K562 (cell line): ENCODE results near the gene TMEM106B. TPM values are rescaled to one million over a fixed set of nuclear protein-coding genes. Genes with fewer than 3 reads are reported as not detected.

Experiments used
- CAMTA2 ChIP-seq: fragments of 250-450 bp; sonication (Bioruptor Pico); conservative IDR thresholded peaks from 2 replicates; pipeline ENCODE4 v1.5.1; 2022
- GMEB1 ChIP-seq: fragments of 250-450 bp; sonication (Bioruptor Pico); IDR thresholded peaks from 2 replicates; pipeline ENCODE4 v1.4.0; 2020; ENCODE audit warnings: mild to moderate bottlenecking
- LARP7 ChIP-seq: fragments of 450-650 bp; IDR thresholded peaks from 2 replicates; pipeline ENCODE4 v1.6.1; 2016
- MAX ChIP-seq: sonication (generic); formaldehyde crosslinking; IDR thresholded peaks from 2 replicates; pipeline ENCODE4 v1.9.0; 2022; ENCODE audit warnings: mild to moderate bottlenecking, missing genetic modification reagents
- MTA3 ChIP-seq: fragments of 450-650 bp; formaldehyde crosslinking; IDR thresholded peaks from 2 replicates; pipeline ENCODE4 v1.6.1; 2017; ENCODE audit warnings: mild to moderate bottlenecking, borderline replicate concordance
- NCOA1 ChIP-seq: fragments of 450-650 bp; IDR thresholded peaks from 2 replicates; pipeline ENCODE4 v1.6.1; 2016; ENCODE audit warnings: low read depth
- NCOR1 ChIP-seq: fragments of 450-650 bp; IDR thresholded peaks from 2 replicates; pipeline ENCODE4 v1.6.1; 2016; ENCODE audit warnings: mild to moderate bottlenecking, moderate library complexity
- NFIC ChIP-seq: fragments of 450-650 bp; IDR thresholded peaks from 2 replicates; pipeline ENCODE4 v1.6.1; 2017; ENCODE audit warnings: mild to moderate bottlenecking, inconsistent platforms
- PRDM10 ChIP-seq: fragments of 450-650 bp; IDR thresholded peaks from 2 replicates; pipeline ENCODE4 v1.6.1; 2018; ENCODE audit not compliant: partially characterized antibody
- YY1 ChIP-seq, 3 experiments: IDR thresholded peaks; 2 replicates each; pipeline ENCODE4 v1.6.1; 2011; ENCODE audit warnings: low read length in 2 of 3, mild to moderate bottlenecking in 2 of 3, moderate library complexity in 2 of 3, borderline replicate concordance in 1 of 3, control low read depth in 1 of 3, low read depth in 1 of 3; ENCODE audit not compliant: insufficient read depth in 3 of 3, insufficient replicate concordance in 2 of 3, control insufficient read depth in 1 of 3, insufficient read length in 1 of 3; ENCODE audit errors: extremely low read depth in 1 of 3
- ZBTB5 ChIP-seq: fragments of 450-650 bp; IDR thresholded peaks from 2 replicates; pipeline ENCODE4 v1.6.1; 2017; ENCODE audit warnings: antibody characterized with exemption
- ZNF41 ChIP-seq: fragments of 250-450 bp; sonication (Bioruptor Pico); conservative IDR thresholded peaks from 2 replicates; pipeline ENCODE4 v1.4.0; 2020; ENCODE audit warnings: mild to moderate bottlenecking
- ZNF518B ChIP-seq: fragments of 250-450 bp; sonication (Bioruptor Pico); IDR thresholded peaks from 2 replicates; pipeline ENCODE4 v1.5.0; 2021; ENCODE audit warnings: mild to moderate bottlenecking, moderate library complexity
- polyA plus RNA-seq, 8 experiments: library from polyadenylated mRNA; depleted of rRNA in 4 of 8; stranded (reverse) in 5 of 8; unstranded in 3 of 8; fragments of >200 nt; fragmentation: Nextera tagmentation in 2 of 8; fragmentation: Illumina TruSeq in 1 of 8; extraction: Ambion mirVana in 2 of 8; extraction: Trizol in 1 of 8; gene quantifications; 2 replicates each; pipeline versions ENCODE4 v1.2.1 to v1.2.3, GENCODE V29; 2011 to 2014; ENCODE audit warnings: inconsistent platforms in 1 of 8, missing spikeins in 1 of 8
- total RNA-seq, 7 experiments: library from RNA; depleted of rRNA in 6 of 7; stranded (reverse); fragments of >200 nt in 6 of 7; fragmentation: Illumina TruSeq in 2 of 7; extraction: Trizol in 2 of 7; gene quantifications; 2 replicates each; pipeline versions ENCODE4 v1.2.1 to v1.2.3, GENCODE V29; 2011 to 2021; ENCODE audit warnings: low replicate concordance in 1 of 7

Gene TMEM106B
- total and polyA plus RNA-seq, 9 of the 15 experiments (the other 6 are each of a cell fraction or from before 2014, with no cell fraction given) = 8.6 to 30.4 (median 18.7) TPM

GRCh38 chr7:12211054-12211710, at the start of gene TMEM106B (continued):
- TF ChIP-seq ZBTB5 (no peak), YY1 (IDR thresholded peaks at IDR 0.05; ENCODE audit: borderline replicate concordance in 1 of 3, control insufficient read depth in 1 of 3, extremely low read depth in 1 of 3, insufficient read depth in 3 of 3, insufficient read length in 1 of 3, insufficient replicate concordance in 2 of 3, low read depth in 1 of 3, low read length in 2 of 3) (peak in 2 of 3 experiments; percentile 35 to 53), GMEB1 (CRISPR knock-in tag) (peak; percentile 72; the same call in 1 of the 2 replicates), CAMTA2 (no peak), MTA3 (peak; percentile 95), NFIC (peak; percentile 50; the same call in 1 of the 2 replicates), MAX (CRISPR knock-in tag) (peak; percentile 98), PRDM10 (peak; percentile 8), ZNF518B (CRISPR knock-in tag) (no peak), ZNF41 (CRISPR knock-in tag) (0 out of 2 replicates have a peak, but pooled peaks have one; percentile 31), NCOA1 (no peak), NCOR1 (no peak), LARP7 (no peak)
